ENCODE data around the gene MRPL43.
"Not testable (repeated sequence)": the region's sequence is repeated elsewhere in the genome, so short reads cannot be mapped to it uniquely, and the experiment has no call there.

The MRPL43 gene

DNA sequence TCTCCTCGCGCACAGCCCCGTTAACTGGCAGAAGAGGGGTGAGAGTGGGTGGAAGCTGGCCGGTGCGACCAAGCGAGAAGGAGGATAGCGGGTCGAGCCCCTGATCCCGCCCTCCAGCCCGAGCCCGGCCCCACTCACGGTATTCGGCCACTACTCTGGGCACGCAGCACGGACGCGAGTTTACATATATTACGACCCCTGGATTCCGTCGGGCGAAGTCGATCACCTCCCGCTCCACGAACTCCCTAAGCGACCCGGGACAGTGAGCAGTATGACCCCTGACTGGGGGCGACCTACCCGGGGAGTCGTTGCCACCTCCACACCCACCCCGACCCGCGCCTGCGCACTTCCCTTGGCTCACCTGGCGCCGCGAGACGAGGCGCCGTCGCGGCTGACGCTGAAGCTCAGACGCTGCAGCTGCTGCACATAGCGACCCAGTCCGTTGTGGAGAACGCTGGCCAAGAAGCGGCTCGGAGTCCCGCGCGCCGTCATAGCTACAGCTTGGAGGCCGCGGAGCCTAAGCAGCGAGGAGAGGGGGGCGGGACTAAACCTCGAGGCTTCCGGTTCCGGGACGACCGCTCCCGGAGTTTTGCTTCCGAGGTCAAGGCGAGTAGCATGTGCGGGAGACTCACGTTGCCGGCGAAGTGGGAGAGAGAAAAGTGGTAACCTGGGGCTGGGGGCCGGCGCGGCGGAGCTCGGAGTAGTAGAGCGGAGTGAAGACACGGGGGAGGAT is at the start of gene MRPL43, which contains the start of gene TWNK:
MRPL43 (minus strand) TSS at position 546 of the 733 bp plus-strand sequence; CDS start at position 492, 54 bp downstream.
TWNK (plus strand) TSS at position 592 of the 733 bp plus-strand sequence. CDS start 668 bp downstream, outside the sequence.
- peak; percentile 86 for DNase-seq (ENCODE audit: low spot score)

DNA sequence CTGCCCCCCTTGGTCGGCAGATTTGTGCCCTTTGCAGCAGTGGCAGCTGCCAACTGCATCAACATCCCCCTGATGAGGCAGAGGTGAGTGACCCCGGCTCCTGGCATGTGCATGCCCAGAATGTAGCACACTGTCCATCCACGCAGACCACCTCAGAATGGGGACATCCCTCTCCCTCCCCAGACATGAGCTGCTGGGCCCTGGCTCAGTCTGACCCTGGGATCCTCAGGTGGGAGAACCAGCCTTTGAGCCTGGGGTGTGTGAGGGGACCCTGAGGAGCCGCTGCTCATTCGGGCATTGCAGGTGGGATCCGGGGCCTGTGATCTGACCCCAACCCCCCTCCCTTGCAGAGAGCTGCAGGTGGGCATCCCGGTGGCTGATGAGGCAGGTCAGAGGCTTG is 49.4 kb upstream of the MRPL43 start:
- DNase-seq (ENCODE audit: low spot score) = no peak

GRCh38 chr10:101035916-101036702 is 48.8 kb upstream of the MRPL43 start:
- DNase-seq (ENCODE audit: low spot score) = no peak

GRCh38 chr10:101035314-101035713 is 48.0 kb upstream of the MRPL43 start:
- DNase-seq (ENCODE audit: low spot score) = no peak

GRCh38 chr10:101034404-101034803 is 47.1 kb upstream of the MRPL43 start:
- DNase-seq (ENCODE audit: low spot score) = not testable (repeated sequence)

- DNase-seq (ENCODE audit: low spot score) = no peak
Measured at GRCh38 chr10:101033276-101033675, 46.0 kb upstream of the MRPL43 start.

DNA sequence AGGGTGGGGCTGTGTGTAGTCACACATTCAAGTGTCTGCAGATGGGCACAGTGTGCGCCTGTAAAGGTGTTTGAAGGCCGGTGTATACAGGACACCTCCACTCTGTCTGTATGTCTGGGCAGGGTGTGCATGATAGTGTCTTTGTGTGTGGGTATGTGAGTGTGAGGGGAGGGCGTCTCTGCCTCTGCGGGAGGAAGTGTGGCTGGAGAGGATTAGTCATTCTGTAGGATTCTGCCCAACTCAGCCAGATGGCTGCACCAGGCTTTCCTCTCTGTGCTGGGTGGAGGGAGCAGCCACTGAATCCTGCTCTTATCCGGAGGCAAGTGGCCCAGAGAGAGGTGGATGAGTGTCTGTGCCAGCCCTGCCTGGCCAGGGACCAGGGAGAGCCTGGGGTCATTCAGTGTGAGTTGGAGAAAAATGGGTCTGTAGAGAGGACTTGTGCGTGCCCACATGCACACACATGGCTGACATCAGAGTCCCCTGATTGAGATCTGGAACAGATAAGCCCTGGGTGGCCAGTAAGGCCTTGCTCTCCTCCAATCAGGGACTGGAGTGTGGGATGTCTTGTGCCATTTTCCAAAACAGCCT is 45.4 kb upstream of the MRPL43 start:
- DNase-seq (ENCODE audit: low spot score) = no peak

DNA sequence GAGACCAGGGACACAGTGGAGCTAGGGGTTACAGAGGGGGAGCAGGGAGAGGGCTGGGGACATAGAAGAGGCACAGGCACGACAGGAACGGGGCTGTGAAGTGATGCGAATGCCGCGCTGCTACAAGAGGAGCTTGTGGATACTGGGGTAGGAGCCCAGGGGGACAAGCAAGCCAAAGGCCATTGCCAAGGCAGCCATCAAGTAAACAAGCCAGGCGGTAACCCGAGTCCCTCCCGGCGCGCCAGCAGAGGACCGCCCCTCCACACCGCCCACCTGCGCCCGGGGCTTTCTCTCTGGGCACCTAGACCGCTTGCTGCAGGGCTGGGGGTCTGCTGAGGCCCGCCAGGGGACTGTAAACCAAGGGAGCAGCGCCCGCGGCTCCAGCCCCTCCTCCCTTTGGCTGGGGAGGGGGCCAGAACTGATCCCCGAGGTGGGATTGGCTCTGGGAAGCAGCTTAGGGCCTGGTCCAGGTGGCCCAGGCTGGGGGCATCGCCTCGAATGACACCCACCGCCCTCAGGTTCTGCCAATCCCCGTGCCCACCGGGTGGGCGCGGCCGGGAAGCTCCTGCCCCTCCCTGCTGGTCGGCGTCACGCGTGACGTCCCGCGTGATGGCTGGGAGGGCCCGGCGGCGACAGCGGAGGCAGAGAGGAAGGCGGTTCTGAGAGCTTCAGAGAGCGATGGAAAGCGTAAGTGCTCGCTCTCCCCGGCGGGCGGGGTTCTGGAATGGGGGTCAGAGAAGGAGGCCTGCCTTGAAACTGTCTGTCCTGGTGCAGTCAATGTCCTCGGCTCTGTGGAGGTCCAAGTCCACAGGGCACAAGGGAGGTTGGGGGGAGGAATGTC is 44.7 kb upstream of the MRPL43 start:
- peak; percentile 56 for DNase-seq (ENCODE audit: low spot score)

DNA sequence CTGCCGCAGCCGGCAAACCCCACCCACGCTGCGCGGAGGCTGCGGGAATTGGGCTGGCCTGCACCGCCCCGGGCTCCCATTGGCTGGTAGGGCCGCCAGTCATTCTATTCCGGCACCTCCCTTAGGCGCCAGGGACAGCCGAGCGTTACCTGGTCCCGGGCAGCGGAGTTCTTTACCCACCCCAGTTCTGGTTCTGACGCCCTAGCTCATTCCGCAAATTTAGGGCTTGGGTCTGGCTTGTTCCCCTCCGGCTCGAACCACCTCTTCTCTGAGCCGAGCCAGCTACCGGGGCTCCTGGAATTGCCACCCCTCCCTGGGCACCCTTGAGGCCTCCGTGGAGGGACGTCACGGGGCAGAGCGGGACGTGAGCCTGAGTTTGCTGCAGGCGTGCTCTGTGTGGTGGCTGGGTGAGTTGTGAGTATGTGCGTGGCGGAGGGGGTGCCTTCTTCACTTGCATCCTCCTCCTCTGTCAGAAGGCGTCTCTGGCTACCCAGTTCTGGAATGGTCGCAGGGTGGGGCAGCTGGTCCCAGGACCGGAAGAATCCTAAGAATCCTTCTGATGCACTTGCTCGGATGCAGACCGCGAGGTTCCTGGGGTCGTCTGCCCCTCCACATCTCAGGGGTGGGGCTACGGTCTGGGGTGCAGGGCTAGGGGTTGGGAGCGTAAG is 44.0 kb upstream of the MRPL43 start, which contains the start of the genes PDZD7 and SFXN3:
PDZD7 (minus strand) TSS at position 2 of the 668 bp plus-strand sequence. CDS start 910 bp downstream, outside the sequence.
SFXN3 (plus strand) TSS at position 107 of the 668 bp plus-strand sequence. CDS start 3,461 bp downstream, outside the sequence.
- DNase-seq (ENCODE audit: low spot score) = peak; percentile 98

GRCh38 chr10:101030496-101031127 is 43.3 kb upstream of the MRPL43 start:
- DNase-seq (ENCODE audit: low spot score) = no peak

DNA sequence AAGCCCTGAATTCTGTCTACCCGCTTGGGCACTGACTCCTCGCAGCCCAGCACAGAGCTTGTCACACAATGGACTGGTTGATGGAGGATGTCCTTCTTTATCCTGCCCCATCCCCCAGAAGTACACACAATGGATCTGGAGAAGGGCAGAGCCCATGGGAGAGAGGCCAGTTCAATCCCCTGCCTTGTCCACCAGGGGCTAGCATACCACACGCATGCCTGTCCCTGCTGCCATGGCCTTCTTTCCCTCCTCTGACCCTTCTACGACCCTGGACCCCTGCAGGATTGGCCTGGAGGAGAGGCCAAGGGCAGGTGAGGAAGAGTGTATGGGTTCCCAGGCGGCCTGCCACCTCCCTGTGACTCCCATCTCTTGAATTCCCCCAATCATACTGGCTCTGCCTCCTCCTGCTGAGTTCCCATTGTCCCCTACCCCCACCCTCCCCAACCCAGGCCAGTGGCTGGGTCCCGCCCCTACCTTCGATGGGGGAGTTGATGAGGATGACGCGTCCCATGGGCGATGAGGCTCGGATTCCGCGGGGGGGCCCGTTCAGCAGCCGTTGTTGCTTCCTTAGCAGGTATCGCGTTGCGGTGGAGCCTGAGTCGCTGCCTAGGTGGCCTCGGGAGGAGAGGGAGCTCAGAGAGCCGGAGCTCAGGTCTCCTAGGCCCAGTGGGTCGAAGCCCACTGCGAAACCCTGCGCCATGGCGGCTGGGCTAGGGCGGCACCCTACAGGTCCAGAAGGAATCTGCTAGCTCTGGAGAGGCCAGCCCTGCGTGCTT is 42.4 kb upstream of the MRPL43 start:
- DNase-seq (ENCODE audit: low spot score) = no peak

GRCh38 chr10:101028446-101029337 is 41.4 kb upstream of the MRPL43 start:
- DNase-seq (ENCODE audit: low spot score) = no peak

- no peak for DNase-seq (ENCODE audit: low spot score)
Measured at GRCh38 chr10:101027106-101027720, 39.9 kb upstream of the MRPL43 start.

GRCh38 chr10:101022967-101023705 is 35.8 kb upstream of the MRPL43 start:
- no peak for DNase-seq (ENCODE audit: low spot score)

DNA sequence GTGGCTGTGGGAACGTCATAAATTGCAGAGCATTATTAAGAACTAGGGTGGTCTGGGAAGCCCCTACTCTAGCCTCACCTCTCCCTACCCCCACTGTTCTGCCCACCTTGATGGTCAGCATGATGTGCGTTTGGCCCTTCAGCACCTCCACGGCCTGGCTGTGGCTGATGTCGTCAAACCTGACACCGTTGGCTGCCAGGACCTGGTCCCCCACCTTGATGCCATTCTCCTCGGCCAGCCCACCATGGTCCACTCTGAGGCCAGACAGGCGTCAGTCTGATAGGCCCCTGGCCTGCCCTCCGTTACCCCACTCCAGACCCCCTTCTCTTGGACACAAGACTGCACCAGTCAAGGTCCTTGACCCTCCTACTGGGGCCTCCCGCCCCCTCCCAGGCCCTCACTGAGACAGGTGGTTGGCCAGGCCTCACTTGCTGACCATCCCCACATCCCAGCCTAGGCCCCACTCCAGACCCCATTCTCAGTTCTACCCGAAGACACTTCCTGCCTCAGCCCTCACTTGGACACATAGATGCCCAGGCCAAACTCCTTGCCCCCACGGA is 34.5 kb upstream of the MRPL43 start:
- DNase-seq (ENCODE audit: low spot score) = no peak

DNA sequence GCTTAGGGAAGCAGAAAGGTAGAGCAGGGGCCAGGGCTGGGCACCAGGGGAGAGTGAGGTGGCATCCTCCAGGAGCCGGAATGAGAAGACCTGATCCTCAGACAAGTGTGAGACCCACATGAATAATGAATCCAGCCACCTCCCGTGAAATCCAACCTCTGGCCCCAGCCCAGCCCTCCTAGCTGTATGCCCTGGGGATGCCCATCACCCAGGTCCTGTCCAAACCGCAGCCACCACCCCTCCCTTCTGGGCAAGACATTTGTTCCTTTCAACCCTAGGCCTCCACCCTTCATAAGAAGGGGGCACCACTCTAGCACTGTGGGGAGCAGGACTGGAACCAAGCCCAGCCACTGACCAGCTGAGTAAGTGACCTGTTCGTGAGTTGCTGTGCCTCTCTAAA is 33.9 kb upstream of the MRPL43 start:
- no peak for DNase-seq (ENCODE audit: low spot score)

DNA sequence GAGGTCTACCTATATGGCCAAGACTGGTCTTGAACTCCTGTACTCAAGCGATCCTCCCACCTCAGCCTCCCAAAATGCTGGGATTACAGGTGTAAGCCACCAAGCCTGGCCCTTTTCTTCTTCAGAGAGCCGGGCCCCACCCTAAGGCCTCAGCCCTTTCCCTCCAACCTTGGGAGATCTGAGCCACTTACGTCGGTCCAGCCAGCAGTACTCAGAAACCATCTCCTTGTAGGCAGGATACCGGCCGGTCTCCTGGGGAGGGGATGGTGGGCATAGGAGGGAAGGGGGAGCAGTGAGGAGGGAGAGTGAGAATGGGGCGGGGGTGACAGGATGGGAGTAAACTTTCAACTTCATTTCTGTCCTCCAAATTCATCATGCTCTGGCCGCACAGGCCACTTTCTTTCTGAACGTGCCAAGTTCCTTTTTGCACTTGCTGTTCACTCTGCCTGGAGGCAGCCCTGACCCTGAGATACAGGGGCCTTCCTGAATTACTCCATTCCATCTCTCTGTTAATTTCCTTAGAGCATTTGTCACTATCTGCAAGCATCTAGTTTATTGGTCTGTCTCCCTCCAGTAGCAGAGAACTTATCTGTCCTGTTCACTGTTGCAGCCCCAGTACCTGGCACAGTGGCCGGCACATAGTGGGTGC is 33.3 kb upstream of the MRPL43 start:
- no peak for DNase-seq (ENCODE audit: low spot score)

Measured in germinal center (tissue), 1 donor.